HUES6 (cell line): ENCODE data around the gene KCNH2.
"Not testable (repeated sequence)": the region's sequence is repeated elsewhere in the genome, so short reads cannot be mapped to it uniquely, and the experiment has no call there.

Source experiments
- H3K27ac ChIP-seq: 2 replicates; pipeline ENCODE4 v1.7.0; 2013; ENCODE audit warnings: low read depth, mild to moderate bottlenecking, low read length, inconsistent platforms
- H3K27me3 ChIP-seq: 2 replicates; pipeline ENCODE4 v1.6.1; 2013; ENCODE audit warnings: low read length; ENCODE audit not compliant: control insufficient read depth, insufficient read depth
- H3K36me3 ChIP-seq: 2 replicates; pipeline ENCODE4 v1.6.1; 2013; ENCODE audit warnings: low read length; ENCODE audit not compliant: control insufficient read depth, insufficient read depth
- H3K4me1 ChIP-seq: 2 replicates; pipeline ENCODE4 v1.6.1; 2013; ENCODE audit warnings: low read length; ENCODE audit not compliant: control insufficient read depth, insufficient read depth
- H3K4me3 ChIP-seq: 2 replicates; pipeline ENCODE4 v1.5.1; 2013; ENCODE audit warnings: low read depth, low read length
- H3K9ac ChIP-seq: one replicate; pipeline ENCODE4 v1.6.1; 2013; ENCODE audit warnings: mild to moderate bottlenecking, low read length
- H3K9me3 ChIP-seq: 2 replicates; pipeline ENCODE4 v1.6.1; 2013; ENCODE audit warnings: low read depth, low read length; ENCODE audit not compliant: control insufficient read depth, insufficient read depth

The KCNH2 gene

GRCh38 chr7:150978126-150978789 is at the start of gene KCNH2:
KCNH2 (minus strand) TSS chr7:150978321; CDS start chr7:150977913, 408 bp downstream.
- peaks cover 80% of the 10 kb centered on the region for H3K27me3 ChIP-seq

GRCh38 chr7:151027728-151028130 is 49.6 kb upstream of the KCNH2 start:
- H3K36me3 ChIP-seq, H3K9me3 ChIP-seq, H3K27me3 ChIP-seq: not testable (repeated sequence)
- H3K4me3 ChIP-seq, result peak overlapping the region; percentile 64
- H3K9ac ChIP-seq, result peak overlapping the region; percentile 74
- peaks cover 18% of the 10 kb centered on the region for H3K4me1 ChIP-seq
- peak overlapping the region; percentile 72; the same call in 1 of the 2 replicates for H3K27ac ChIP-seq

More at GRCh38 chr7:150978126-150978789, at the start of gene KCNH2:
- no peaks in the 10 kb centered on the region for H3K9me3 ChIP-seq
- peak within 1 kb of the TSS; percentile 40 for H3K9ac ChIP-seq
- H3K36me3 ChIP-seq, result no peaks in the 10 kb centered on the region
- peaks cover 48% of the 10 kb centered on the region for H3K4me1 ChIP-seq
- H3K4me3 ChIP-seq, result peak within 1 kb of the TSS; percentile 75
- no peak within 1 kb of the TSS for H3K27ac ChIP-seq

- H3K27me3 ChIP-seq, H3K36me3 ChIP-seq, H3K9me3 ChIP-seq: not testable (repeated sequence)
- Histone ChIP-seq H3K4me1 (peaks cover 18% of the 10 kb centered on the region), H3K27ac (peak overlapping the region; percentile 72; the same call in 1 of the 2 replicates), H3K4me3 (peak overlapping the region; percentile 64), H3K9ac (peak overlapping the region; percentile 74)
These were observed 48.9 kb upstream of the KCNH2 start for GRCh38 chr7:151026771-151027727.

- Histone ChIP-seq H3K9me3 (no peaks in the 10 kb centered on the region), H3K4me3 (peak overlapping the region; percentile 64; the same call in 1 of the 2 replicates), H3K9ac (peak overlapping the region; percentile 74), H3K27me3 (no peaks in the 10 kb centered on the region), H3K27ac (peak overlapping the region; percentile 72; the same call in 1 of the 2 replicates), H3K4me1 (peaks cover 18% of the 10 kb centered on the region), H3K36me3 (no peaks in the 10 kb centered on the region)
These were observed 48.0 kb upstream of the KCNH2 start for GRCh38 chr7:151025924-151026671.

GRCh38 chr7:151024435-151025056 is 46.4 kb upstream of the KCNH2 start, which contains the start of gene ATG9B:
ATG9B (minus strand) TSS chr7:151024494; CDS start chr7:151024423, 71 bp downstream.
- Histone ChIP-seq H3K9me3 (no peaks in the 10 kb centered on the region), H3K36me3 (no peaks in the 10 kb centered on the region), H3K27ac (no peak within 1 kb of the TSS), H3K27me3 (peaks cover 14% of the 10 kb centered on the region), H3K4me3 (no peak within 1 kb of the TSS), H3K4me1 (peaks cover 33% of the 10 kb centered on the region), H3K9ac (no peak within 1 kb of the TSS)

GRCh38 chr7:151023232-151023631 is 45.1 kb upstream of the KCNH2 start:
- H3K27me3 ChIP-seq, result peaks cover 27% of the 10 kb centered on the region
- H3K4me1 ChIP-seq, result peaks cover 44% of the 10 kb centered on the region
- no peak overlapping the region for H3K9ac ChIP-seq
- no peaks in the 10 kb centered on the region for H3K36me3 ChIP-seq
- no peak overlapping the region for H3K27ac ChIP-seq
- no peaks in the 10 kb centered on the region for H3K9me3 ChIP-seq
- H3K4me3 ChIP-seq, result no peak overlapping the region

- no peak overlapping the region for H3K27ac ChIP-seq
- no peak overlapping the region for H3K9ac ChIP-seq
- peaks cover 41% of the 10 kb centered on the region for H3K27me3 ChIP-seq
- H3K9me3 ChIP-seq, result no peaks in the 10 kb centered on the region
- H3K36me3 ChIP-seq, result no peaks in the 10 kb centered on the region; the same call in 1 of the 2 replicates
- peaks cover 40% of the 10 kb centered on the region for H3K4me1 ChIP-seq
- H3K4me3 ChIP-seq, result peak overlapping the region; percentile 27; the same call in 1 of the 2 replicates
These were observed 42.1 kb upstream of the KCNH2 start for GRCh38 chr7:151020231-151020630.

- Histone ChIP-seq H3K4me1 (peaks cover 38% of the 10 kb centered on the region), H3K27me3 (peaks cover 41% of the 10 kb centered on the region), H3K27ac (no peak overlapping the region), H3K4me3 (peak overlapping the region; percentile 30; the same call in 1 of the 2 replicates), H3K9me3 (no peaks in the 10 kb centered on the region), H3K9ac (no peak overlapping the region), H3K36me3 (no peaks in the 10 kb centered on the region; the same call in 1 of the 2 replicates)
These were observed 41.0 kb upstream of the KCNH2 start for GRCh38 chr7:151019130-151019447.

- peaks cover 41% of the 10 kb centered on the region for H3K27me3 ChIP-seq
- no peaks in the 10 kb centered on the region for H3K9me3 ChIP-seq
- H3K27ac ChIP-seq, result no peak overlapping the region
- H3K9ac ChIP-seq, result no peak overlapping the region
- H3K4me3 ChIP-seq, result peak overlapping the region; percentile 36
- H3K36me3 ChIP-seq, result no peaks in the 10 kb centered on the region; the same call in 1 of the 2 replicates
- H3K4me1 ChIP-seq, result peaks cover 43% of the 10 kb centered on the region
These were observed 40.5 kb upstream of the KCNH2 start for GRCh38 chr7:151018421-151019129.

- H3K4me1 ChIP-seq, result peaks cover 46% of the 10 kb centered on the region
- H3K27ac ChIP-seq, result no peak overlapping the region
- peak overlapping the region; percentile 50 for H3K4me3 ChIP-seq
- H3K9me3 ChIP-seq, result no peaks in the 10 kb centered on the region
- H3K27me3 ChIP-seq, result peaks cover 41% of the 10 kb centered on the region
- no peak overlapping the region for H3K9ac ChIP-seq
- no peaks in the 10 kb centered on the region; the same call in 1 of the 2 replicates for H3K36me3 ChIP-seq
These were observed 39.9 kb upstream of the KCNH2 start for GRCh38 chr7:151017953-151018420.
